ENCODE measurements around the gene RNF8. TPM values are rescaled to one million over a fixed set of nuclear protein-coding genes. Genes with fewer than 3 reads are reported as not detected.
"Not testable (repeated sequence)": the region's sequence is repeated elsewhere in the genome, so short reads cannot be mapped to it uniquely, and the experiment has no call there.

The RNF8 gene
- total RNA-seq, 4 donors from 2014 or later = 8.0 to 18.4 (median 16.0) TPM

GRCh38 chr6:37438930-37439329 lies 85.1 kb downstream of the RNF8 start:
- no peak overlapping the region for H3K4me3 ChIP-seq (replicated peaks in 1 of 3)
- peaks cover 9 to 17% of the 10 kb centered on the region in 2 donors for H3K36me3 ChIP-seq
- no peaks in the 10 kb centered on the region for H3K27me3 ChIP-seq
- peaks cover 0 to 8% of the 10 kb centered on the region in 2 donors for H3K4me1 ChIP-seq
- no peak for DNase-seq
- intact Hi-C loops (cut with DNase I) = no loop called here
- 76 to 85% methylated on average over 1 of the region's 1 CpG for WGBS, 2 donors
- TF ChIP-seq POLR2A (IDR thresholded peaks at IDR 0.05) = no peak
- TF ChIP-seq, protein P1, sequence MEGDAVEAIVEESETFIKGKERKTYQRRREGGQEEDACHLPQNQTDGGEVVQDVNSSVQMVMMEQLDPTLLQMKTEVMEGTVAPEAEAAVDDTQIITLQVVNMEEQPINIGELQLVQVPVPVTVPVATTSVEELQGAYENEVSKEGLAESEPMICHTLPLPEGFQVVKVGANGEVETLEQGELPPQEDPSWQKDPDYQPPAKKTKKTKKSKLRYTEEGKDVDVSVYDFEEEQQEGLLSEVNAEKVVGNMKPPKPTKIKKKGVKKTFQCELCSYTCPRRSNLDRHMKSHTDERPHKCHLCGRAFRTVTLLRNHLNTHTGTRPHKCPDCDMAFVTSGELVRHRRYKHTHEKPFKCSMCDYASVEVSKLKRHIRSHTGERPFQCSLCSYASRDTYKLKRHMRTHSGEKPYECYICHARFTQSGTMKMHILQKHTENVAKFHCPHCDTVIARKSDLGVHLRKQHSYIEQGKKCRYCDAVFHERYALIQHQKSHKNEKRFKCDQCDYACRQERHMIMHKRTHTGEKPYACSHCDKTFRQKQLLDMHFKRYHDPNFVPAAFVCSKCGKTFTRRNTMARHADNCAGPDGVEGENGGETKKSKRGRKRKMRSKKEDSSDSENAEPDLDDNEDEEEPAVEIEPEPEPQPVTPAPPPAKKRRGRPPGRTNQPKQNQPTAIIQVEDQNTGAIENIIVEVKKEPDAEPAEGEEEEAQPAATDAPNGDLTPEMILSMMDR (IDR thresholded peaks at IDR 0.05) = no peak
- no peak overlapping the region for H3K27ac ChIP-seq
- H3K9me3 ChIP-seq = no peaks in the 10 kb centered on the region

DNA sequence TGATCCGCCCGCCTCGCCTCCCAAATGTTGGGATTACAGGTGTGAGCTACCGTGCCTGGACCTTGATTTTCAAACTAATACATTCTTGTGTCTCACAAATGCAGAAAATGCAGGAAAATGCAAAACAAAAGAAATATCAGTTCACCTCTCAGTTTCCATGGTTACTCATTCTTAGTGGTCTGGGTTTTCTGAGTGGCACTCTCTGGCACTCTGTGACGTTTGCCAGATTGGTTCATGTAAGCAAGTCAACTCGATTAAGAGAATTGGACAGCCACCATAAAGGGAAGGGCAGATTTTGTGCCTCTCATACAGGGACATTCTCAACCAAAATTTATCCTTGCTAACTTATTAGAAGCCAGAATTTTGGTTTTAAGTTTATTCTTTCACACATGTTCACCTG lies 87.9 kb downstream of the RNF8 start:
- no peak for TF ChIP-seq POLR2A (IDR thresholded peaks at IDR 0.05)
- TF ChIP-seq, protein P1 (IDR thresholded peaks at IDR 0.05) = no peak
- DNase-seq = no peak
- 85 to 89% methylated on average over 6 of the region's 6 CpGs for WGBS, 2 donors
- no peaks in the 10 kb centered on the region for H3K4me1 ChIP-seq
- H3K4me3 ChIP-seq (replicated peaks in 1 of 3) = no peak overlapping the region
- intact Hi-C loops (cut with DNase I) = no loop called here
- H3K36me3 ChIP-seq = peaks cover 25 to 33% of the 10 kb centered on the region in 2 donors
- H3K9me3 ChIP-seq = no peaks in the 10 kb centered on the region
- H3K27ac ChIP-seq = no peak overlapping the region
- no peaks in the 10 kb centered on the region for H3K27me3 ChIP-seq

GRCh38 chr6:37442416-37443215 lies 88.8 kb downstream of the RNF8 start:
- H3K9me3 ChIP-seq = no peaks in the 10 kb centered on the region
- H3K27ac ChIP-seq = peak overlapping the region in 1 of 3 donors; percentile 11
- H3K4me1 ChIP-seq = no peaks in the 10 kb centered on the region
- intact Hi-C loops (cut with DNase I) = no loop called here
- H3K4me3 ChIP-seq (replicated peaks in 1 of 3) = no peak overlapping the region
- no peak for DNase-seq
- WGBS, 2 donors = 56 to 65% methylated on average over 4 of the region's 4 CpGs
- TF ChIP-seq, protein P1 (IDR thresholded peaks at IDR 0.05) = no peak
- no peaks in the 10 kb centered on the region for H3K27me3 ChIP-seq
- H3K36me3 ChIP-seq = peaks cover 28 to 40% of the 10 kb centered on the region in 2 donors

DNA sequence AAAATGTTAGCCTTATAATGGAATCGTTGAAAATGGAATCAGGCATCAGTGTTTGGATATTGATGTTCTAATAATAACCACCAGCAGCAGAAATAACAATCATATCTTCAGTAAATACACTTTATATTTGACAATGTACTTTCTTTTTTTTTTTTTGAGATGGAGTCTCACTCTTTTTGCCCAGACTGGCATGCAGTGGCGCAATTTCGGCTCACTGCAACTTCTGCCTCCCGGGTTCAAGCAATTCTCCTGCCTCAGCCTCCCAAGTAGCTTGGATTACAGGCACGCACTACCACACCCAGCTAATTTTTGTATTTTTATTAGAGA lies 89.4 kb downstream of the RNF8 start:
- H3K4me3 ChIP-seq (replicated peaks in 1 of 3); H3K9me3 ChIP-seq; H3K27me3 ChIP-seq; H3K4me1 ChIP-seq; DNase-seq; intact Hi-C loops (cut with DNase I): not testable (repeated sequence)
- peaks cover 28 to 38% of the 10 kb centered on the region in 2 donors for H3K36me3 ChIP-seq
- H3K27ac ChIP-seq = peak overlapping the region in 1 of 3 donors; percentile 11
- 93% methylated on average over 5 of the region's 5 CpGs for WGBS, 2 donors

Small RNAs within 50 kb of the gene (small RNA-seq; reads per million reads assigned to genes)
- not detected for gene RN7SL273P

Other genes starting within 250 kb of the RNF8 start
- gene PIM1, start 183.8 kb upstream of the RNF8 start, total RNA-seq = 10 to 100 TPM; 13.1 to 54.5 (median 22.2) TPM
- 10 to 100 TPM; 11.5 to 15.7 (median 14.2) TPM for gene TBC1D22B, start 96.2 kb upstream of the RNF8 start, total RNA-seq
- 1 to 10 TPM in 2 of 4 donors, under 1 TPM in 1, not detected in 1; 0.22 to 3.8 (median 1.0) TPM for gene TMEM217, start 95.8 kb upstream of the RNF8 start, total RNA-seq
- 10 to 100 TPM; 29.3 to 41.5 (median 33.1) TPM for gene CMTR1, start 79.2 kb downstream of the RNF8 start, total RNA-seq
- gene CCDC167, start 145.9 kb downstream of the RNF8 start, total RNA-seq = 10 to 100 TPM in 3 of 4 donors, not detected in 1; 24.7 to 40.3 (median 26.6) TPM